Activated CD4-positive, alpha-beta memory T cell treated with anti-CD3 and anti-CD28 coated beads, Interleukin-2, amount 10 ng/mL, durations not matched to agents 7 days and 5 days (primary cell): ENCODE measurements around the gene CFAP52. TPM values are rescaled to one million over a fixed set of nuclear protein-coding genes. Genes with fewer than 3 reads are reported as not detected.

Source experiments
- CTCF ChIA-PET: fragments of 350-600 bp; sonication (Branson Sonifier 250); formaldehyde crosslinking; loops from one replicate; lab custom pipeline; 2021; ENCODE audit warnings: antibody characterized with exemption, inconsistent platforms; lab: Charles Lee
- POLR2A ChIA-PET: fragments of 350-600 bp; sonication (Branson Sonifier 250); formaldehyde crosslinking; loops from one replicate; lab custom pipeline; 2021; ENCODE audit warnings: antibody characterized with exemption; lab: Charles Lee
- DNase-seq: peaks from one replicate; pipeline ENCODE4 v3.0.0-alpha.2; 2020
- H3K27ac Mint-ChIP-seq: one replicate; pipeline ENCODE4 v1.8.0; 2021; ENCODE audit warnings: mild to moderate bottlenecking, mixed read lengths
- H3K27me3 Mint-ChIP-seq: one replicate; pipeline ENCODE4 v1.8.0; 2021; ENCODE audit warnings: mixed read lengths
- H3K36me3 Mint-ChIP-seq: one replicate; pipeline ENCODE4 v1.8.0; 2021; ENCODE audit warnings: low read depth, mixed read lengths
- H3K4me1 Mint-ChIP-seq: one replicate; pipeline ENCODE4 v1.8.0; 2021; ENCODE audit warnings: mixed read lengths
- H3K4me3 Mint-ChIP-seq: one replicate; pipeline ENCODE4 v1.8.0; 2021; ENCODE audit warnings: mild to moderate bottlenecking, mixed read lengths
- H3K9me3 Mint-ChIP-seq: one replicate; pipeline ENCODE4 v1.8.0; 2021; ENCODE audit warnings: mixed read lengths
- total RNA-seq, 2 experiments: library from RNA; stranded (reverse); gene quantifications; one replicate each; pipeline ENCODE4 v1.2.3, GENCODE V29; 2021

CFAP52 gene
- total RNA-seq, 2 experiments from 2014 or later, result not detected

DNA sequence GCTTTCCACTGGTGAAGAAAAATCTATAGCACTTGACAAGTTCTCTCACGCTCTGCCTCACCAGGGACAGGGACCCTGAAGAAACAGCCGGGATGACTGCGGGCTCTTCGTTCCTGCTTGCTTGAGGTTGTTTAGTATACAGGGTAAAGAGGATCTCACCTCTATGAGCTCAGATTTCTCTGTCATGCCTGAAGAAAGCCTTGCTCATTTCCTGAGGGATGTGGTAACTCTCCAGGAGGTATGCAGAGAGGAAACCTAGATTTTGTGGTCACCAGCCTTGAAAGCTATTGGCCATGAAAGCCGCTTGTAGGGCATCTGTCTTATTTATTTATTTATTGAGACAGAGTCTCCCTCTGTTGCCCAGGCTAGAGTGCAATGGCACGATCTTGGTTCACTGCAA is 92.1 kb downstream of the CFAP52 start:
- DNase-seq, result no peak
- peaks cover 40% of the 10 kb centered on the region for H3K4me1 Mint-ChIP-seq
- ChIA-PET POLR2A (no interaction called here), CTCF (no interaction called here)
- peaks cover 26% of the 10 kb centered on the region for H3K27me3 Mint-ChIP-seq
- no peak overlapping the region for H3K4me3 Mint-ChIP-seq
- no peaks in the 10 kb centered on the region for H3K36me3 Mint-ChIP-seq
- no peak overlapping the region for H3K27ac Mint-ChIP-seq
- H3K9me3 Mint-ChIP-seq, result peaks cover 3% of the 10 kb centered on the region

DNA sequence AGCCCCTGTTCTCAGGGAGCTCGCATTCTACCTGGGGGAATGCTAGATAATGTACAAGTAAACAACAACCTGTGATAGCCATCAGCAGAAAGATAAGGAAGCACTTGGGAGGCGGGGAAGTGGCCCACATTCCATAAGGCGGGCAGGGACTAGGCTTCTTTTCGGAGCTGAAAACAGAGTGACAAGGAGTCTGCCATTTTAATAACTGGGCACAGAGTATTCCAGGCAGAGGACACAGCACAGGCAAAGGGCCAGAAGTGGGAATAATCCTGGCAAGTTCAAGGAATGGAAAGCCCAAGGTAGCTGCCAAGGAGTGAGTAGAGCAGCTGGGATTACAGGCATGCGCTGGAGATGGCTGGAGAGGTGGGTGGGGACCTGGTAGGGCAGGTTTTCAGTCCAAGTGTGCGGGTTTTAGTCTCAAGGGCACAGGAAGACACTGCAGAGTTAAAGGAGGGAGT is 93.1 kb downstream of the CFAP52 start:
- Mint-ChIP-seq H3K4me1 (peaks cover 40% of the 10 kb centered on the region), H3K27ac (no peak overlapping the region), H3K9me3 (no peaks in the 10 kb centered on the region), H3K27me3 (peaks cover 26% of the 10 kb centered on the region), H3K36me3 (no peaks in the 10 kb centered on the region), H3K4me3 (no peak overlapping the region)
- POLR2A ChIA-PET, result no interaction called here
- DNase-seq, result no peak
- CTCF ChIA-PET, result no interaction called here

- Mint-ChIP-seq H3K4me3 (no peak overlapping the region), H3K27me3 (peaks cover 26% of the 10 kb centered on the region), H3K4me1 (peaks cover 35% of the 10 kb centered on the region), H3K9me3 (no peaks in the 10 kb centered on the region), H3K36me3 (no peaks in the 10 kb centered on the region), H3K27ac (no peak overlapping the region)
- ChIA-PET CTCF (no interaction called here), POLR2A (no interaction called here)
- DNase-seq, result no peak
These were observed 94.2 kb downstream of the CFAP52 start for GRCh38 chr17:9670596-9670995.

DNA sequence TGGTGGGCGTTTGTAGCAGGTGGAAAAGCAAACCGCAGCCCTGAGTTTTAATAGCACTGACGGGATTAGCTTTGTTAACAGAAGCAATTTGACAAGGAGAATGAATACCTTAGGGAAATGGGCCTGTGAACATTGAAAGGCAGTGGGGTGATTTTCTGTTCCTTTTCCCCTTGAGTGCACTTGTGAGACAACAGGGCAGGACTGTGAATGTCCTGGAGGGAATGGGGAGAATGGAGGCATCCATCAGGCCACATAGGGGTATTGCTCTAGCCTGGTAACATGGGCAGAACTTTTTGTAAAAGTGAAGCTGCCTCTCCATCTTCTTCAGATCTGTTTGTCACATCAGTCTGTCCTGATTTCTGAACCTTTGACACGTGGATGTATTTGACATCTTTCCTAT is 95.1 kb downstream of the CFAP52 start:
- peaks cover 26% of the 10 kb centered on the region for H3K4me1 Mint-ChIP-seq
- POLR2A ChIA-PET, result no interaction called here
- no peaks in the 10 kb centered on the region for H3K36me3 Mint-ChIP-seq
- no peak overlapping the region for H3K4me3 Mint-ChIP-seq
- H3K27me3 Mint-ChIP-seq, result peaks cover 26% of the 10 kb centered on the region
- CTCF ChIA-PET, result no interaction called here
- no peak overlapping the region for H3K27ac Mint-ChIP-seq
- no peak for DNase-seq
- no peaks in the 10 kb centered on the region for H3K9me3 Mint-ChIP-seq

GRCh38 chr17:9672266-9672665 is 95.8 kb downstream of the CFAP52 start:
- Mint-ChIP-seq H3K4me3 (no peak overlapping the region), H3K36me3 (no peaks in the 10 kb centered on the region), H3K27ac (no peak overlapping the region), H3K27me3 (peaks cover 26% of the 10 kb centered on the region), H3K4me1 (peaks cover 27% of the 10 kb centered on the region), H3K9me3 (no peaks in the 10 kb centered on the region)
- ChIA-PET CTCF (no interaction called here), POLR2A (no interaction called here)
- no peak for DNase-seq

DNA sequence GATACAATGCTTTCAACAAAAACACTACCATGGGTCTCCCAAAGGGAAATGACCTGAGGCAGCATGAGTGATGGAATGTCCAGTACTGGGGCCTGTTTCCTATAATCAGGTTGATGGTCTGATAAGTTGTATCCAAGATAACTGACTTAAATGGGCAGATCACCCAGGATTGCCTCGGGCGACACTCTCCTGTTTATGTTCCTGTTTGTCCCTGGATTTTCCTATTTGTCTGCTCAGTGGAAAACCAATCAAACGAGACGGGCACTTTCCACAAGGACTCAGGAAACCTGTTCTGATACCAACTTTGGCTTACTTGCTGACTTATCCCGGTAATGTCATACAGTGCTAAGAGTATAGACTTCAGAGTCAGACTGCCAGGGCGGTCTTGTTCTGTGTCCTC is 96.2 kb downstream of the CFAP52 start:
- POLR2A ChIA-PET, result no interaction called here
- Mint-ChIP-seq H3K27ac (no peak overlapping the region), H3K9me3 (no peaks in the 10 kb centered on the region), H3K27me3 (peaks cover 26% of the 10 kb centered on the region), H3K4me3 (no peak overlapping the region), H3K4me1 (peaks cover 25% of the 10 kb centered on the region), H3K36me3 (no peaks in the 10 kb centered on the region)
- no peak for DNase-seq
- CTCF ChIA-PET, result no interaction called here

DNA sequence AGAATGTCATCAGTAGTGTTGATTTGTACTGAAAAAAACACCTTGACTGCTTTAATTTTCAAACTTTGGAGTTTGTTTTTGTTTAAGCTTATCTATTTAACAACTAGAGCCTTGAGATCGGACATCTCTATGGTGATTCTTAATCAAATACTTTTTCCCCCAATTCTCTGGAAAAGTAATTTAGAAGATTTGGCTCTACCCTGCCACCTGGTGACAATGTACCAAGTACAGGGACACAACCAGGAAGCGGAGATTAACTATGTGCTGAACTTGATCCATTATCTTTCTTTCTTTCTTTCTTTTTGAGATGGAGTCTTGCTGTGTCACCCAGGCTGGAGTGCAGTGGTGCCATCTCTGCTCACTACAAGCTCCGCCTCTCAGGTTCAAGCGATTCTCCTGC is 99.6 kb downstream of the CFAP52 start:
- Mint-ChIP-seq H3K27ac (no peak overlapping the region), H3K4me1 (peaks cover 12% of the 10 kb centered on the region), H3K27me3 (peaks cover 5% of the 10 kb centered on the region), H3K36me3 (peaks cover 5% of the 10 kb centered on the region), H3K9me3 (peaks cover 9% of the 10 kb centered on the region), H3K4me3 (no peak overlapping the region)
- CTCF ChIA-PET, result interaction anchor here (1.1 to 3.4 kb wide), 2 partner anchors 9 to 100 kb away, joined by 3 to 19 read pairs; partner anchors contain the start of genes CFAP52 and STX8
- DNase-seq, result no peak
- POLR2A ChIA-PET, result no interaction called here

- no peak for DNase-seq
- Mint-ChIP-seq H3K9me3 (peaks cover 9% of the 10 kb centered on the region), H3K27ac (no peak overlapping the region), H3K27me3 (peaks cover 2% of the 10 kb centered on the region), H3K4me3 (no peak overlapping the region), H3K4me1 (peaks cover 12% of the 10 kb centered on the region), H3K36me3 (peaks cover 5% of the 10 kb centered on the region)
- ChIA-PET CTCF (interaction anchor here (3.4 kb wide), 1 partner anchor 101 kb away, joined by 19 read pairs; the partner anchor contains the start of genes CFAP52 and STX8), POLR2A (no interaction called here)
These were observed 100.4 kb downstream of the CFAP52 start for GRCh38 chr17:9676820-9677310.

DNA sequence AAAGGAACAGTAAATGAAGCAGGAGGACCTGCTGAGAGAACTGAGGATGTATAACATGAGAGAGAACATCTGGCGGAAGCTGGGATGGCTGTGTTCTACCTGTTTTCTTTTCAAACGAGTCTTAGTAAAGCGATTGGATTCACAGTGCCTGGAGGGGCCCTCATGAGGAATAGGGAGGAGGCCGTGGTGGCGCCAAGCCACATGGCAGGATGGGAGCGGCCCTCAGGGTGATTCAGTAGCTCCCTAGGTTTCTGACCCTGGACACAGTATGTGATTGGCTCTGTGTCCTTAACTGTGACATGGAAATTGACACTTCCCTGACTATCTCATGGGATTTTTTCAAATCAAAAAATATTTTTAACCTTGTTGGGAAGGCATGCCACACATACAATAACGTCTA is 101.0 kb downstream of the CFAP52 start:
- POLR2A ChIA-PET, result no interaction called here
- H3K36me3 Mint-ChIP-seq, result peaks cover 5% of the 10 kb centered on the region
- CTCF ChIA-PET, result interaction anchor here (3.4 kb wide), 1 partner anchor 101 kb away, joined by 19 read pairs; the partner anchor contains the start of genes CFAP52 and STX8
- H3K27me3 Mint-ChIP-seq, result peaks cover 2% of the 10 kb centered on the region
- peaks cover 12% of the 10 kb centered on the region for H3K4me1 Mint-ChIP-seq
- H3K9me3 Mint-ChIP-seq, result peaks cover 9% of the 10 kb centered on the region
- H3K4me3 Mint-ChIP-seq, result no peak overlapping the region
- H3K27ac Mint-ChIP-seq, result no peak overlapping the region
- no peak for DNase-seq

- no peak overlapping the region for H3K4me3 Mint-ChIP-seq
- peaks cover 12% of the 10 kb centered on the region for H3K4me1 Mint-ChIP-seq
- no peak overlapping the region for H3K27ac Mint-ChIP-seq
- H3K36me3 Mint-ChIP-seq, result peaks cover 5% of the 10 kb centered on the region
- ChIA-PET POLR2A (no interaction called here), CTCF (interaction anchor here (3.4 kb wide), 1 partner anchor 102 kb away, joined by 19 read pairs; the partner anchor contains the start of genes CFAP52 and STX8)
- H3K9me3 Mint-ChIP-seq, result peaks cover 9% of the 10 kb centered on the region
- H3K27me3 Mint-ChIP-seq, result peaks cover under 1% of the 10 kb centered on the region
- DNase-seq, result no peak
These were observed 101.5 kb downstream of the CFAP52 start for GRCh38 chr17:9677896-9678295.

DNA sequence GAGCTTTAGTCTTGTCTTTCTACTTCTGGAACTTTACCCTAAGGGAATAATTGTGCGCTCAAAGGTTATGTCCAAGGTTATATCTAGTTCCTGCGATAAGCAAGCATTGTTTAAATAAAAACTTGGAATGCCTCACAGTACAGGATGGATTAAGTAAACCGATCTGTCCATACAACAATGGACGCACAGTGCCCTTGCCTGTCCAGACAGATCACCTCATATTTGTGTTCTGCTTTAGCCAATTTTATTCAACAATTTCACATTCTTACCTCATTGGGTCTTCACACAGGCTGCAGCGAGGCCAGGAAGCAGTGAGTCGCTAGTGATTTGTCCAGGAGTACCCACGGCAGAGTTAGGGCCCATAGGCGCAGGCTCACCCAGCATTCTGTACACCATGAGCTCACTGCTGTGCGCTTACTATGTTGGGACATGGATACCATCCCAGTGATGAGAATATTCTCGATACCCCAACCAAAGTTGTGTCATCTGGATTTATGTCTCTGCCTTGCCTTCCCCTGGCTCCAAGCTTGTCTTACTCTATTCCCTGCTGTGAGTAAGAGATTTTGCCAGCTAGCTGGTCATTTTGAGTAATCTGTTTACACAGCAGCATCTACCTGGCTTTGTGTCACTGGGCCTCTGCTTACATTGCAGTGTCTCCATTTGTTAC is 108.6 kb downstream of the CFAP52 start:
- Mint-ChIP-seq H3K27me3 (no peaks in the 10 kb centered on the region), H3K36me3 (peaks cover 1% of the 10 kb centered on the region), H3K27ac (no peak overlapping the region), H3K4me1 (no peaks in the 10 kb centered on the region), H3K4me3 (no peak overlapping the region), H3K9me3 (peaks cover 6% of the 10 kb centered on the region)
- DNase-seq, result no peak
- POLR2A ChIA-PET, result no interaction called here
- CTCF ChIA-PET, result interaction anchor here (0.5 to 1.0 kb wide), 2 partner anchors 58 to 60 kb away, joined by 3 to 4 read pairs; no protein-coding TSS in a partner anchor
